Measurements from ENCODE around the gene KRTAP9-1.

DNA sequence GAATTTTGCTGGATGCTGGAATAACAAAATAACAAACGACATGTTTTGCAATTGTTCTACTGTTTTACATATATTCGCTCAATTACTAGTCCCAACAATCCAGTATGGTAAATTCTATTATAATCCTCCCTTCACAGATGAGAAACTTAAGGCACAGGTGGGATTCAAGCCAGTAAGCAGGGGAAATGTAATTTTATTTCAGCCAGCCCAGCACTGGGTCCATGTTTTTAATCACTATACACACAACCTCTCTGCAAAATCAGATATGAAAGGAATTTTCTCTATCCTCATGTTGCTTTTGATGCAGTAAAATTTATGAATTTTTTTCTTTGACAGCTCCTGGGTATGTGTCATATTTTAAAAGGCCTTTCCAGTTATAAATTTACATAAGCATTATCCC, 44.4 kb upstream of the KRTAP9-1 start:
- TF ChIP-seq POLR2A (IDR thresholded peaks at IDR 0.05) (no peak), EP300 (IDR thresholded peaks at IDR 0.05; ENCODE audit: low read depth) (no peak), POLR2AphosphoS5 (IDR thresholded peaks at IDR 0.05) (no peak)
